ENCODE measurements around the gene NSUN2.
A peak's percentile ranks its signal among the peaks of the same experiment; 100 is the strongest.
"Not testable (repeated sequence)": the region's sequence is repeated elsewhere in the genome, so short reads cannot be mapped to it uniquely, and the experiment has no call there.

Gene NSUN2

DNA sequence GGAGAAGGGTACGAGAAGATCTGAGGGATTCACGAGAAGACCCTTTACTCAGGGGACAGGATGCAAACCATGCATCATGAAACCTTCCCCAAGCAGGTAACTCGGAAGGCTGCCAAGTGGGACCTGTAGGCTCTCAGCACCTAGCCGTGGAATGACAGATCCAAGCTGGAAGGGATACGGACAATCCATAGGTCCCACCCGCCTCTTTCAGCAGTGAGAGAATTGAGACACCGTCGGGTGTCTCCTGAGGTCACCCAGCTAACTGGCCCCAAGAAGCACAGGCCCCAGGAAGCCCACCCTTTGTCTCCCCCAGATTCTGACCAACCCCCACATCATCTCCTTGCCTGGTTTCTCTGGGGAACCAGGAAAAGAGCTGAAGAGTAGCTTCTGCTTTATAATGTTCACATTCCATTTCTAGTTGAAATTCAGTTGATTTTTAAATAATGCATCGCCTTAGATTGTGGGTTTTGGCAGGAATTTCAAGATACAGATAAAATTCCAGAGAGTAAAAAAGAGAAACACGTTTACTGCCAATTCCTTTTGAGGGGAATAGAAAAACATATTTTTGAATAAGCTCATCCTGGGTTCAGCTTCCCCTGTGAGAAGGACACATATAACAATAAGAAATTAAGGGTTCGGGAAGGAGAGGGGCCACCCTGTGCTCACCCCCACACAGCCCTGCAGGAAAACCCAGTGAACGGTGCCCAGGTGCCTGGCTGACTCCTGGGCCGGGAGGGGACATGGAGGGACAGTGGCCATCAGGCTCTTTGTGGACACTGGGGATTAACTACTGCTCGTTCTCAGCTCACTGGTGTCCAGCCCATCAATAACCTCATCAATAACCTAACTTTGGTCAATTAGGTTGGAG, 51.1 kb downstream of the NSUN2 start:
- no peak for DNase-seq

DNA sequence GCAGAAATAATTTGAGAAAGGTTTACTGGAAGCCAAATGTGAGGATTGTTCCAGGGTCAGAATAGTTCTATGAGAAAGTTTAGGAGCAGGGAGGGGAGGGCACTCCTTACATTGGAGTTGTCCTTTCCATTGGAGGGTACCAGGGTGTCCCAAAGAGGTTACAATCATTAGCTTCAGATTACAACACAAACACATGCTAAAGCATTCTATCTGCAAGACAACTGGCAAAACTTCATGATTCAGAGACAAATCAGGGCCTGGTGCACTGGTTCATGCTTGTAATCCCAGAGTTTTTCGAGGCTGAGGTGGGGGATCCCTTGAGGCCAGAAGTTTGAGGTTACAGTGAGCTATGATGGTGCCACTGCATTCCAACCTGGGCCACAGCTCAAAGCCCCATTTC, 51.8 kb downstream of the NSUN2 start:
- DNase-seq, result no peak

DNA sequence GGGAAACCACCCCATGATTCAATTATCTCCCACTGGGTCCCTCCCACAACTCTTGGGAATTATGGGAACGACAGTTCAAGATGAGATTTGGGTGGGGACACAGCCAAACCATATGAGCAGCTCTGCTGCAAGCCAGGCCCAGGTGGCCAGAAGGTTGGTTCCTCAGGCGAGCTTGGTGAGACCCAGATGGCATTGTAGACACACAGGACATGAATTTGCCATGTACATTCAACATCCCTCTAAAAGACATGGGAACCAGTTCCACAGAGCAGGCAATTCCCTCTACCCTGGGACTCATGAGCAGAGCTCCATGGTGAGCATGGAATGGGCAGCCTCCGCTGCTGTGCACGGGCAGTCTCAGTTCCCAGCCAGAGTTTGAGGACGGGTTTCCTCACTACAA, 53.3 kb downstream of the NSUN2 start:
- no peak for DNase-seq

DNA sequence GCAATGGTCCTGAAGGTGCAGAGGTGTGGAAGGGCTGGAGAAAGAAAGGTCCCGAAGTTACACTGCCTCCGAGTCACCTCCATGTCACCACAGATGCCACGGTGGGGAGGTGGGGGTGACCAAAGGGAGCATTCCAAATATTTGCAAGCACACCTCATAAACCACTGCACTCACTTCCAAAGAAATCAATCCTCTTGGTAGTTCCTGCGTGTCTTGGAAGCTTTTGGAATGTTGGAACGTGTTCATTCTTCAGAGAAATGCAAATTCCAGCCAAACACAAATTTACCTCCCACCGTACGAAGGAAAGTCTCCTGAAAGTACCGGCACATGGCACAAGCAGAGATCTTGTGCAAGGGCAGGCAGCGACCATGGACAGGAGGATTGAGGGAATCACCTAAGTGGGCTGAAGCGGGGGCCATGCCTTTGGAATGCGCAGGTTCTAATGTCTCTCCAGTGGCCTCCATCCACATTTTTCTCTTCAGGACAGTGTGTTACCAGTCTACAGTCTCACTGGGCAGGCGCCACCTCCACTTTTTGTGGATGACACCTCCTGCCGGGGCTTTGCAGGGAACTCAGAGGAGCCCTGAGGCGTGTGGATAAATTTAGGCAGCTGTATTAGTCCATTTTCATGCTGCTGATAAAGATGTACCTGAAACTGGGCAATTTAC, 54.0 kb downstream of the NSUN2 start:
- DNase-seq, result no peak

DNA sequence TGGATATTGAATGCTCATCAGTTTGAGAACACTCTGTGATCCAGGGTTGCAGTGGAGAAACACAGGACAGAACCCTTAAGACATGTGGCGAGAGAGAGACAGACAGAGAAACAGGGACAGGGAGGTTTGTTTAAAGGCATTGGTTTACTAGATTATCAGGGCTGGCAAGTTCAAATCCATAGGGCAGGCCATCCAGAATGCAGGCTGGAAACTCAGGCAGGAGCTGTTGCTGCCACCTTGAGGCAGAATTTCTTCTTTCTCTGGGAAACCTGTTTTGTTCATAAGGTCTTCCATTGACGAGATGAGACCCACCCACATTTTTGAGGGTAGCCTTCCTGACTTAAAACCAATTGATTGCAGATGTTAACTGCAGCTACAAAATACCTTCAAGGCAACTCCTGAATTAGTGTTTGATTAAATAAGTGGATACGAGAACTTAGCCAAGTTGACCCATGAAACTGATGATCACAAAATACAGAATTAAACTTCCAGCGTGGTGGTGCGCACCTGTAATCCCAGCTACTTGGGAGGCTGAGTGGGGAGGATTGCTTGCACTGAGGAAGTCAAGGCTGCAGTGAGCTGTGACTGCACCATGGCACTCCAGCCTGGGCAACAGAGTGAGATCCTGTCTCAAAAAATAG, 55.9 kb downstream of the NSUN2 start:
- peak; percentile 11 to 16 for DNase-seq

DNA sequence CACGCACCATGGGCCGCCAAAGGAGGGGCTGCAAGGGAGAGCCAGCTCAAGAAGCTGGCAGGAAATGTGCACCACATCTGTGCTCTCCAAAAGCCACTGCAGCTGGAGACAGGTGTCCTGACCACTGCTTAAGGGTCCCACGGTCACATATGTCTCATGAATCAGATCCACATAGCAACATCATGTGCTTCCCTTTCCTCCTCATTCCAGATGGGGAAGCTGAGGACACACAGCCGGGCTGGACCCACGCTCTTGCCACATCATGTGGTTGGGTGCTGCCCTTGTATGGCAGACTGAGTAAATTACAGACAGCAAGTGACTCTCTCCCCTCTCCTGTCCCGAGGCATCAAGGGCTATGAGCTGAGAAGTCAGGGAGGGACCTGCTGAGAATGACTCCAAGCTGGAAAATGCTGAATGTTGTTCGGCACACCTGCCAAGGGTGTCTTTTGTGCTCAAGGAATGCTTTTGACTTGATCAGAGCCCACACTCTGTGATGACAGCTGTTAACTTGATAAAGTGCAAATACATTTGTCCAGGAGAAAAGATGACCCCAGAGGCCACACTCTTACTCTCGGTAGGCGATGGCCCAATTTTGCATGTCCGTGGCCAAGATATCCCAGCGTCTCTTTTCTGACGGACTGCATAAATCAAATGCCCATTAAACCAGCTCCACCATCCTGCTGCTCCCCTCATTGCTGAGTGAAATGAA, 58.2 kb downstream of the NSUN2 start:
- DNase-seq, result no peak

DNA sequence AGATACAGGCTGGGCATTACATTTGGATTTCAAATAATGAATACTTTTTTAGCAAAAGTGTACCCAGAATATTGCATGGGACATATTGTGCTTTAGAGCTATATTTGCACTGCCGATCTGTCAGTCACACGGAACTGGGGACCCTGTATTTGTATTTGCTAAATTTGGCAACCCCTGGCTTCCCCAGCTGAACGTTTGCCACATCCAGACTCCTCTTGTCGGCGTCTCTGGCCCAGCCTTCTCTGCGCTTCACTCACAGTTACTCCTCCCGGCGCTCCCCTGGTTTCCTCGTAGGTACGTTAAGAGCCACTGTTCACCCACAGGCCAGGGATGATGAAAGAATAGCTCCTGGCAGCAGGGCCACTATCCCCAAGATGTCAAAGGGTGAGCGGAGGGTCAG, 58.7 kb downstream of the NSUN2 start:
- DNase-seq, result no peak

DNA sequence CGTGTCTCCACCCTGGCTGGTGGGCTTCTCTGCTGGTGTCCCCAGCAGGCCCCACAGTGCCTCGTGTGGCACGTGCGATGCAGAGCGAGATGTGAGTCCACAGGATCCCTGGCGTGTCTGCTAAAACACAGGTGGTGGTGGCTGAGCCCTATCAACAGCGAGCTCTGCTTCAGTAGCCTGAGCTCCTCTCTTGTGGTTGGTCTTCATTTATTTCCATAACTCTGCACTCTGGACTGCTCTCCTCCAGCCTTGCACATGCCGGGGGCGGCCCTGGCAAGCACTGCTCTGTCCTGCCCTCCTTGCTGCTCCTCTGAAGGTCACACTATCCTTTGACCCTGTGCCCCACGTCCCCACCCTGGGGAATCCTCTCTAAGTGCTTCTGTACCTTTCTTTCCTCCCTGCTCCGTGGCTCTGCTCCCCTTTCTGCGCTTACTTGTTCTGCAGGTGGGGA, 59.2 kb downstream of the NSUN2 start:
- DNase-seq, result no peak

DNA sequence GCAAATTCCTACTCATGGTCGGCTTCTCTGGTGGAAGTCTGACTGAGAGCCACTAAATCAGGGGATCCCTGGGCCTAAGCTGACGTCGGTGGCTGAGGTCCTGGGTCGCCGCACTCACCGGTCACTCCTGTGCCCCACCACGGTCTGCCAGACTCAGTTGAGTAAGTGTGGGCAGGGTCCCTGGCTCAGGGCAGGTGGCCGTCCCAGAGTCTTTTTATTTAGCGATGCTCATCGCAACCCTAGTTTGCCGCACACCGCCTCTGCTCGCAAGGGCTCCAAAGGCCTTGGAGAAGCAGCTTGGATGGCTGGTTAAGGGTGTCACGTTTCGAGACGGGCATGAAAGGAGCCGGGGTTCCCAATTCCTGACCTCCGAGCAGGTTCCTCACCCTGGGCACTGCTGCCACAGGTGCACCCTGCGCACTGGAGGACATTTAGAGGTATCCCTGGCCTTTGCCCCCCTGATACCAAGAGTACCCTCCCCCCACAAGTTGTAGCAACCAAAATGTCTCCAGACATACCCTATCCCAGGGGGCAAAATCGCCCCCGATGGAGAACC, 59.9 kb downstream of the NSUN2 start:
- no peak for DNase-seq

DNA sequence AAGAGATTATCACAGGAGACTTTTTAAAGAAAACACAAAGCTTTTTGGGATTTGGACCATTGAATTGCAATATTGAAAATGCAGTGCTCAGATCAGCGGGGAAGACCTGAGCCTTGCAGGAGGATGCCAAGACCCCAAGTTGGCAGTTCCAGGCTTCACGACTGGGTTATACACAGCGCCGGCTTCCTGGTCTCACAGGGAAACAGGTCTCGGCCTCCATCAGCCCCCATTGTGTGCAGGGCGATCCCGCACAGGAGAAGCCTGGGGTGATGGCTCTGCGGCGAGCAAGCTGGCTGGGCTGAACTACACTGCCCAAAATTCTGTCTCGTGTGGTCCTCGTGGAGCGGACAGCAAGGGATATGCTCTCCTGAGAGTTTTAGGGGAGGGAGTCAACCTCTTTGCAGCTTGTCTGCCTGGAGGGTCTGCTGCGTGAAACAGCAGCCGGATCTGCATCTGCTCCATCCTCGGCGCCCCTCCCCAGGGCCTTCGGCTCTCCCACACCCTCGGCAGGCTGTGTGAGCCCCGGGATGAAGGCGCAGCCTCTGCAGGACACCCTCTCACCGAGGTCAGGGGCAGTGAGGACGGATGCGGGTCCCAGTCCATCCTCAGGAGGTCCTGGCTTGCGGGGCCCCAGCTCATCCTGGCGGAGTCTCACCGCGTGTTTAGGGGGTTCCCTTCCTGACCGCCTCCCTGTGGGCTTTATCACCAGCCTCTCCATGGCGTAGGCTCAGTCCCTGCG, 60.6 kb downstream of the NSUN2 start:
- no peak for DNase-seq

DNA sequence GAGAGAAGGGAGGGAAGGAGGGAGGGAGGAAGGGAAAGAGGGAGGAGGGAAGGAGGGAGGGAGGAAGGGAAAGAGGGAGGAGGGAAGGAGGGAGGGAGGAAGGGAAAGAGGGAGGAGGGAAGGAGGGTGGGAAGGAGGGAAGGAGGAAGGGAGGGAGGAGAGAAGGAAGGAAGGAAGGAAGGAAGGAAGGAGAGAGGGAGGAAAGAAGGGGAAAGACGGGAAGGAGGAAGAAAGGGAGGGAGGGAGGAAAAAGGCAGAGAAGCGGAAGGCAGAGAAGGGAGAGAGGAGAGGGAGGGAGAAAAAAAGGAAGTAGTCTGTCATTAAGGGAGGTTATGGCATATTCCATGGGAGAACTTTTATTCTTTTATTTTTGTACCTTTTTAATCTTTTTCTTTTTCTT, 61.2 kb downstream of the NSUN2 start:
- not testable (repeated sequence) for DNase-seq

DNA sequence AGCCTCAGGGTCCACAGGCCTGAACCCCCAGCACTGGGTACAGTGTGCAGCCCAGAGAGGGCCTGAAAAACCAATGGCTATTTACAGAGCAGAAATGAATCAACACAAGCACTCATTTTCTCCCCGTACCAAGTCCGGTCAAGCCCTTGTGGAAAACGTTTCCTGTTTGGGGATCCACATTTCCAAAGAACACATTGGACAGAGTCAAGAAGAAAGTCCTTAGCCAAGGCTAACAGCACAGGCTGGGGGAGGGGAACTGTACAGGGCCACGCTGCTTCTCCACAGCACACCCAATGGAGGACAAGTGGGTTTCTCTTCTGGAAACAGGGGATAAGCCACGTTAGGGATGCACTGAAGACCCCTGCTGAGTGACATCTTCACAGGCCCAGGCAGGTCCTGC, 62.3 kb downstream of the NSUN2 start:
- no peak for DNase-seq

DNA sequence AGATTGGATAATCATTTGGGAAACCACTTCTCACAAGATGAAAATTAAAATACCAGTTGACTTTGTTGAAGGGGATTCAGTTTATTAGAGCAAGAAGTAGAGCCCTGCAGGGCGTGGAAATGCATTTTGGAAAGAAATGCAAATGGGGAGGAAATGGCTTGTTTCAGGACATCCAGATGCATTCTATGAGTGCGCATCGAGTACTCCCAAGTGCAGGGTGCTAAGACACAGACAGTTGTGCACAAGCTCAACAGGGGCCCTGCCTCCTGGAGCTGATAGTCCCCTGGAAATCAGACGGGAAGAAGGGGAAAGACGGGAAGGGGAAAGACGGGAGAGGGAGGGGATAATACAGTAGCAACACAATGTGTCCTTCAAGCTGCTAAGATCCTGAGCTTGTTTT, 64.0 kb downstream of the NSUN2 start:
- no peak for DNase-seq

DNA sequence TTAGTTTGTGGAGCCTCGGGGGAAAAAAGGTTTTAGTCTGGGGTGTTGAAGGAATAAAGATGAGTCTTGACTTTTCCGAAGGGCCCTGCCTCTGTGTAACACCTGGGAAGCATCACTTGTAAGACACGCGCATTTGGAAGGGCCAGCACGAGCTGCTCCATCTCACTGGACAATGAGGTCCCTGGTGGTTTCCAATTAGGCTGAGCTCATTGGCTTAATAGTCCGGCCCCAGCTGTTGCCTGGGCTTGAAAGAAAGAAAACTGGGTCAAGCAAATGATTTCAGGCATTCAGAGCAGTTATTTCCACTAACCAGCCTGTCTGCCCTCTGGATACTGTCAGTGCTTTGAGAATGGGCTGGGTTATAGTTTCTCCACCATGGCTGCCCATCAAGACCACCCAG, 64.5 kb downstream of the NSUN2 start:
- no peak for DNase-seq

DNA sequence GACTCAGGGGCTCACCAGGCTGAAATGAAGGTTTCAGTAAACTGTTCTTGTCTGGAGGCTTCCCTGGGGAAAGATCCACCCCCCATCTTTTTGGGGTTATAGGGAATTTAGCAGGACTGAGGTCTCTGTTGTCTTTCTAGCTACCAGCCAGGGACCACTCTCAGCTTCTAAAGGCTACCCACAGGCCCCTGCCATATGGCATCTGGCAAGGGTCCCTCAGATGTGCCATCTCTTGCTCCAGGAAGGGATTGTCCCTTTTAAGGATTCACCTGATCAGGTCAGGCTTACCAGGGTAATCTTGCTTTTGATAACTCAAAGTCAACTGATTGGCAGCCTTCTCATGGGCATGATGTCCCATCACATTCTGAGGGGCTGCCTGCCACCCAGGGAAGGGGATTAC, 65.0 kb downstream of the NSUN2 start:
- no peak for DNase-seq

DNA sequence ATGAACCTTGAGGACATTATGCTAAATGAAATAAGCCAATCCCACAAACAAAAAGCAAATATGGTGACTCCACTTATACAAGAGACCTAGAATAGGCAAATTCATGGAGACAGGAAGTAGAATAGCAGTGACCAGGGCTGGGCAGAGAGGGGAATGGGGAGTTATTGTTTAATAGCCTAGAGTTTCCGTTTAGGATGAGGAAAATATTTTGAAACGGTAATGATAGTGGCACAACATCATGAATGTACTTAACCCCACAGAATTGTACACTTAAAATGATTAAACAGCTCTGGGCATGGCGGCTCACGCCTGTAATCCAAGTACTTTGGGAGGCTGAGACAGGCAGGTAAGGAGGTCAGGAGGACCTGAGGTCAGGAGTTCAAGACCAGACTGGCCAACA, 65.8 kb downstream of the NSUN2 start:
- no peak for DNase-seq

DNA sequence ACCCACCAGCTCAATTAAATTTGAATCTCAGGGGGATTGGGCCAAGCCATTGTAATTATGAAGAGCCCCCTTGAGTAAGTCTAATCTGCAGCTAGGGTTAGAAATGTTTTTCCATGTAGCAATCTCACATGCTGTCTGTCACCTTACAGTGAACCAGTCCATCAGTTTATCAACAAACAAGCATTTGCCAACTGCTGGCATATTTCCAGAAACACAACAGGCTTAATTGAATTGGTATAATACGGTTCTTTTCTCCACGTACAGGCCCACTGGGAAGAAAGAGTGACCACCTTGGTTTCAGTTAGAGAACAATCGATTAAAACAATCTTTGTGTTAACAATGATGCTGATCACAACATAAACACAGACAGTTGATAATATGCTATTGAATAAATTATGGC, 67.4 kb downstream of the NSUN2 start:
- no peak for DNase-seq

DNA sequence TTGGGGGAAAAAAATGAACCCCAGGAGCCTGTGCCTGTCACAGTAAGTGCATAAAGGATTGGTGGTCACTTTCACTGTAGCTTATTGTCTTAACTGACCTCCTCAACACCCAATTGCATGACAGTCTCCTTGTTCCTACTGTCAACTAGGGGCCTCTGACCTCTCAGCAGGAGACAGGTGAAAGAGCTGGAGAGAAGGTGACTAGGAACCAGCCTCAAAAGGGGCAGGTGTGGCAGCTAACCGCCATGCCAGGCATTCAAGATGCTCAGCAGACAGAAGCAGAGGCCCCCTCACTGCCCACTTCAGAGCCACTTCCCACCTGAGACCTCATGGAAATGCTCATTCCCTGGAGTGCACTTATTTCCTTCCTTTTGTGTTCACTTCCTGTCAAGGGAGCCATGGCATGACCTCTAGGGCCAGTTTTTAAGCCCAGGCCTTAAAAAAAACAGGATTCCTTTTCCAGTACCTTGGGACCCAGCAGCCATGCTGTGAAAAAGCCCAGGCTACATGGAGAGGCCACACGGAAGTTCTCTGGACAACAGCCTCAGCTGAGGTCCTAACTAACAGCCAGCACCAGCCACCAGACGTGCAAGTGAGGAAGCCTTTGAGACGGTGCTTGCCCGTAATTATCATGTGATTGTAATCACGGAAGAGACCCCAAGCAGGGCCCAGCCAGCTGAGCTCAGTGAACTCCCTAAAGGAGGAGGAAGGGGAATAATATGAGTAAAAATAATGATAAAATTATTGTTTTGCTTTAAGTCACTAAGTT, 74.9 kb downstream of the NSUN2 start:
- no peak for DNase-seq

DNA sequence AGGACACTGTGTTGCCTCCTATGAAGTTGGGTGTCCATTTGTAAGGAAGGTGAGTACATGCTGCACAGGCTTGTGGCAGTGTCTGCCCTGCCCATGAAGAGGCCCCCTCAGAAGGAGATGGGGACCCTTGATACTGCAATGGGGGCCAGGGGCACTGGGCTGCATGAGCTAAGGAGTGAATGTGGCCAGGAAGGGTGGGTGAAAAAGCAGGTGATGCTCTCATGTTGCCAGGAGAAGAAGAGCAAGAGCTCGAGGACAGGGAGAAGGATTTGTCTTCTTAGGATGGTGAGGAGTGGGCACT, 76.1 kb downstream of the NSUN2 start:
- no peak for DNase-seq

DNA sequence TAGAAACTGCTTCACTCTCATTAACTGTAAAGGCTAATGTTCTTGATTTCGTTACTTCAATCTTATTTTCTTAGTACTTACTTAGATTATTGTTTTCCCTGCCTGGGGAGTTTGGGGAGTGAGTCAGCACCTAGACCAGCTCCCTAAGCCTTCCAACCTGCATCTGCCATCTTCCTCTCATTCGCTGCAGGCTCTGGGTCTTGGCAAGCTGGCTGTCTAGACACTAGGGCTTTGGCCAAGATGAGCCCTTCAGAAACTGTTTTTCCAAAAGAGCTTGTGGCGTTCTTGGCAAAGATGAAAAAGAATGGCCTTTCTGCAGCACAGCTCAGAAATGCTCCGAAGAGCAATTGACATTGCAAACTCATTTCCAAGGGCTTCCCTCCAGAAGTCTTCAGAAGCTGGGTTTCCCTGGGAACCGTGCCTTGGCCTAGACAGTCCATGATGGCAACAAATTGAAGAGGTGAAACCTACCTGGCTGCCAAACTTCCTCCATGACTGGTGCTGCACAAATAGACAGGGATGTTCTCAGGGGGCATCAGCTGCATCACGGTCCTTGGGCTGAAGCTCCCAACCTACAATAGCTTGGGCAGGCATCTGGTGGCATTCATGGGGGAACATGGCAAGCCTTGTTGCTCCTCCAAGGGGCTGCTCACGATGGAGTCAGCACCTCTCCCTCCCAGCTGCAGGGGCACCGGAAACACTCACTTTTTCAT, 76.6 kb downstream of the NSUN2 start:
- DNase-seq, result no peak

DNA sequence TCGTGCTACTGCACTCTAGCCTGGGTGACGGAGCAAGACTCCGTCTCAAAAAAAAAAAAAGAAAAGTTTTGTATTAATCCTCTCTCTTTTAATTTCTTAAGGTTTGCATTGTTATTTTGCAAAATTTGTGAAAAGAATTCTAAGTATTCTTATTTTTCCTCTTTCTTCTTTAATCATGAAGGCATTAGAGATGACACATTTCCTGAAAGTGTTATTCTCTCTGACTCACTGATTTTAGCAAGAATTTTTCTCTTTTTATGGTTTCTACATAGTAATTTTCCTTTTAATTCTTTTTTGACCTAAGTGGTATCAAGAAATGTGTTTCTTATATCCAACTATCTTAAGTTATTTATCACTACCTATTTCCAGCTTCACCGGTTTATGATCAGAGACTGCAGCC, 78.0 kb downstream of the NSUN2 start:
- DNase-seq, result no peak
